Endothelial cell of umbilical vein (primary cell): ENCODE data around the gene CXCR3. TPM values are rescaled to one million over a fixed set of nuclear protein-coding genes. Genes with fewer than 3 reads are reported as not detected.

ENCODE experiments used
- BruUV-seq: library from RNA; stranded (reverse); fragments of 400-500 nt; replicated peaks from 2 replicates; lab custom pipeline; 2021; lab: Mats Ljungman, UMichigan
- CTCF ChIA-PET: fragments of 300-600, 350-600 bp; sonication (Branson Sonifier 250); formaldehyde crosslinking; loops from one replicate; lab custom pipeline; 2021; ENCODE audit warnings: antibody characterized with exemption, inconsistent platforms; lab: Charles Lee
- POLR2A ChIA-PET: fragments of 300-600, 350-600 bp; sonication (Branson Sonifier 250); formaldehyde crosslinking; loops from one replicate; lab custom pipeline; 2021; ENCODE audit warnings: antibody characterized with exemption, inconsistent platforms; lab: Charles Lee
- DNase-seq: peaks from one replicate; pipeline ENCODE4 v3.0.0-alpha.2; 2011; ENCODE audit warnings: low read depth, low spot score
- FAIRE-seq: peaks from 2 replicates; lab custom pipeline; 2011; peaks lifted over from hg19 to GRCh38; lab: Jason Lieb, UNC
- H2AFZ ChIP-seq: 2 replicates; pipeline ENCODE4 v1.6.0; 2012; ENCODE audit warnings: low read depth, low read length, control low read depth, inconsistent platforms
- H3K27ac ChIP-seq: 2 replicates; pipeline ENCODE4 v1.5.1; 2011; ENCODE audit warnings: low read depth, mild to moderate bottlenecking, control low read depth, low read length, moderate library complexity; ENCODE audit not compliant: insufficient read depth
- H3K27me3 ChIP-seq, 2 experiments: 2 replicates each; pipeline versions ENCODE4 v1.6.0 to v1.6.1; 2011; ENCODE audit warnings: low read length in 2 of 2, mixed read lengths in 1 of 2; ENCODE audit not compliant: control insufficient read depth in 2 of 2, insufficient read depth in 2 of 2
- H3K36me3 ChIP-seq, 2 experiments: 2 replicates in 1 of 2; 3 replicates in 1 of 2; pipeline ENCODE4 v1.5.1; 2011; ENCODE audit warnings: low read length in 2 of 2, mild to moderate bottlenecking in 1 of 2, moderate library complexity in 1 of 2; ENCODE audit not compliant: control insufficient read depth in 2 of 2, insufficient read depth in 2 of 2; ENCODE audit errors: extremely low read depth in 1 of 2
- H3K4me1 ChIP-seq: 3 replicates; pipeline ENCODE4 v1.5.1; 2011; ENCODE audit warnings: mild to moderate bottlenecking, low read length; ENCODE audit not compliant: control insufficient read depth, insufficient read depth; ENCODE audit errors: extremely low read depth
- H3K4me2 ChIP-seq: 2 replicates; pipeline ENCODE4 v1.6.1; 2011; ENCODE audit warnings: low read length, control low read depth, mixed read lengths; ENCODE audit not compliant: insufficient read depth
- H3K4me3 ChIP-seq, 3 experiments: fragments of 200-600 bp in 1 of 3; sonication (generic), shearing (Covaris generic) in 1 of 3; replicated peaks in 1 of 3; 2 replicates each; pipeline ENCODE4 v1.5.1; 2011 to 2016; ENCODE audit warnings: control low read depth in 3 of 3, low read length in 3 of 3, mild to moderate bottlenecking in 2 of 3, inconsistent platforms in 1 of 3, low read depth in 1 of 3, moderate library complexity in 1 of 3; ENCODE audit not compliant: insufficient read depth in 1 of 3
- H3K79me2 ChIP-seq: 2 replicates; pipeline ENCODE4 v1.6.0; 2012; ENCODE audit warnings: low read length, inconsistent platforms; ENCODE audit not compliant: control insufficient read depth, insufficient read depth
- H3K9ac ChIP-seq: replicated peaks from 2 replicates; pipeline ENCODE3; 2011; ENCODE audit warnings: low read length, control low read depth; ENCODE audit not compliant: insufficient read depth; ENCODE audit errors: extremely low read depth
- H3K9me1 ChIP-seq: replicated peaks from 3 replicates; pipeline ENCODE4 v1.6.0; 2011; ENCODE audit warnings: mild to moderate bottlenecking, low read length; ENCODE audit not compliant: control insufficient read depth, insufficient read depth; ENCODE audit errors: extremely low read depth
- H3K9me3 ChIP-seq: replicated peaks from 2 replicates; pipeline ENCODE4 v1.5.1; 2012; ENCODE audit warnings: low read length, inconsistent platforms; ENCODE audit not compliant: control insufficient read depth, insufficient read depth
- H4K20me1 ChIP-seq: replicated peaks from 2 replicates; pipeline ENCODE3; 2011; ENCODE audit warnings: mild to moderate bottlenecking, low read length; ENCODE audit not compliant: control insufficient read depth, insufficient read depth; ENCODE audit errors: extremely low read depth
- CTCF ChIP-seq, 2 donors: IDR thresholded peaks; 1 replicate in 1 of 2; 2 replicates in 1 of 2; pipeline ENCODE4 v1.5.1; 2011; ENCODE audit warnings: low read length in 2 of 2, mild to moderate bottlenecking in 2 of 2, moderate library complexity in 2 of 2, control low read depth in 1 of 2, inconsistent platforms in 1 of 2, low read depth in 1 of 2; ENCODE audit not compliant: insufficient read depth in 1 of 2; ENCODE audit errors: extremely low read depth in 1 of 2
- EZH2 ChIP-seq: IDR thresholded peaks from 2 replicates; pipeline ENCODE4 v1.6.1; 2012; ENCODE audit warnings: borderline replicate concordance, low read depth, mild to moderate bottlenecking, moderate library complexity, low read length, inconsistent platforms; ENCODE audit not compliant: severe bottlenecking
- FOS ChIP-seq: IDR thresholded peaks from 2 replicates; pipeline ENCODE4 v1.6.1; 2011; ENCODE audit warnings: mild to moderate bottlenecking, low read length, moderate library complexity, borderline replicate concordance; ENCODE audit not compliant: insufficient read depth
- GATA2 ChIP-seq: IDR thresholded peaks from 2 replicates; pipeline ENCODE4 v1.7.0; 2011; ENCODE audit warnings: low read depth, mild to moderate bottlenecking, moderate library complexity, mixed read lengths, low read length; ENCODE audit not compliant: insufficient read length, insufficient read depth
- JUN ChIP-seq: IDR thresholded peaks from 2 replicates; pipeline ENCODE4 v1.6.1; 2011; ENCODE audit warnings: borderline replicate concordance, low read depth; ENCODE audit not compliant: insufficient read length, insufficient read depth
- MAX ChIP-seq: IDR thresholded peaks from 2 replicates; pipeline ENCODE4 v1.6.1; 2011; ENCODE audit not compliant: insufficient read depth, insufficient read length
- MYC ChIP-seq: IDR thresholded peaks from one replicate; pipeline ENCODE4 v1.6.1; 2011; ENCODE audit warnings: mild to moderate bottlenecking, low read depth, low read length
- POLR2A ChIP-seq: IDR thresholded peaks from 2 replicates; pipeline ENCODE4 v1.6.1; 2012; ENCODE audit warnings: low read depth, mild to moderate bottlenecking, control low read depth, low read length
- POLR2AphosphoS5 ChIP-seq: IDR thresholded peaks from 2 replicates; pipeline ENCODE4 v1.6.1; 2012; ENCODE audit warnings: low read depth, mild to moderate bottlenecking, control low read depth, low read length, moderate library complexity; ENCODE audit not compliant: insufficient read depth
- dilution Hi-C: fragments of 300-500 bp; cut with MboI; formaldehyde crosslinking; loops from one replicate; pipeline ENCODE4 v1.15.0; 2019; ENCODE audit warnings: low sequenced_read_pairs; ENCODE audit not compliant: extremely low pct_ligation_motif_present
- intact Hi-C: fragments of 100-400 bp; cut with micrococcal nuclease; formaldehyde crosslinking; loops from one replicate; pipeline ENCODE4 v1.10.0; 2022
- polyA plus RNA-seq, 4 experiments: library from polyadenylated mRNA; depleted of rRNA in 3 of 4; stranded (reverse) in 3 of 4; unstranded in 1 of 4; fragments of >200 nt; gene quantifications; 2 replicates each; pipeline versions ENCODE4 v1.2.1 to v1.2.3, GENCODE V29; 2011 to 2012; ENCODE audit warnings: missing spikeins in 1 of 4
- total RNA-seq: library from RNA; stranded (reverse); gene quantifications from 2 replicates; pipeline ENCODE4 v1.2.3, GENCODE V29; 2021

Gene CXCR3
- total and polyA plus RNA-seq, 2 donors (not counting 3 experiments of a cell fraction or from before 2014, with no cell fraction given), result not detected

- DNase-seq (no peak), FAIRE-seq (peak; percentile 75)
- no peaks in the 10 kb centered on the region for H3K79me2 ChIP-seq
- BruUV-seq, result no TSS peak
- H2AFZ ChIP-seq, result no peak overlapping the region
- H3K4me2 ChIP-seq, result no peak overlapping the region
- dilution Hi-C loops, result no loop called here
- H3K9ac ChIP-seq, result no peak overlapping the region
- H3K9me1 ChIP-seq, result no peaks in the 10 kb centered on the region
- POLR2A ChIA-PET, result no interaction called here
- H3K4me1 ChIP-seq, result peaks cover 24% of the 10 kb centered on the region
- H3K27ac ChIP-seq, result peak overlapping the region; percentile 39
- TF ChIP-seq MYC (no peak), EZH2 (no peak), MAX (no peak), CTCF (IDR thresholded peaks at IDR 0.05; ENCODE audit: extremely low read depth in 1 of 2, insufficient read depth in 1 of 2, low read depth in 1 of 2, low read length in 2 of 2) (no peak), GATA2 (no peak), JUN (no peak), POLR2A (no peak), POLR2AphosphoS5 (no peak), FOS (no peak)
- intact Hi-C loops, result no loop called here
- H3K9me3 ChIP-seq, result no peaks in the 10 kb centered on the region
- H3K4me3 ChIP-seq, result no peak overlapping the region
- H3K36me3 ChIP-seq, result no peaks in the 10 kb centered on the region
- H4K20me1 ChIP-seq, result no peaks in the 10 kb centered on the region
- H3K27me3 ChIP-seq, result no peaks in the 10 kb centered on the region
- CTCF ChIA-PET, result interaction anchor here (1.0 to 1.6 kb wide), 2 partner anchors 14 to 15 kb away, joined by 7 read pairs; no protein-coding TSS in a partner anchor
These were observed 18.9 kb upstream of the CXCR3 start for GRCh38 chrX:71637253-71637618.
